AG09319 (cell line): ENCODE measurements around the gene CBX2.

ENCODE experiments used
- DNase-seq: peaks from one replicate; pipeline ENCODE4 v3.0.0-alpha.2; 2010; ENCODE audit warnings: low read depth; ENCODE audit errors: extremely low read depth
- TF ChIP-seq, protein P1 (sequence below): IDR thresholded peaks from 2 replicates; pipeline ENCODE4 v1.5.1; 2011; ENCODE audit warnings: low read depth, mild to moderate bottlenecking, inconsistent platforms, low read length, moderate library complexity

CBX2 gene

DNA sequence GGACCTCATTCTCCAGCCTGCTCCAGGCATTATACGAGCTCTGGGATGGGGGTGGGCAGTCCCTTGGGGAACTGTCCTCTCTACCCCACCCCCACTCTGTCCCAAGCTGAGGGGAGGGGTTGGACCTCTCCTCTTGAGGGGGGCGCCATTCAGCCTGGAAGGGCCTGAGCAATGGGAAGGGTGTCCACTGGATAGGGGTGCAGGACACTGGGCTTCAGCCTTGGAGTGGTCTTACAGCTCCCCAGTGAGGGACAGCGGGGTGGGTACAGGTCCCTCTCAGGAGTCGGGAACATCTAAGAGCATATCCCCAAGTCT is 28.5 kb downstream of the CBX2 start:
- DNase-seq: no peak
- TF ChIP-seq, protein P1, sequence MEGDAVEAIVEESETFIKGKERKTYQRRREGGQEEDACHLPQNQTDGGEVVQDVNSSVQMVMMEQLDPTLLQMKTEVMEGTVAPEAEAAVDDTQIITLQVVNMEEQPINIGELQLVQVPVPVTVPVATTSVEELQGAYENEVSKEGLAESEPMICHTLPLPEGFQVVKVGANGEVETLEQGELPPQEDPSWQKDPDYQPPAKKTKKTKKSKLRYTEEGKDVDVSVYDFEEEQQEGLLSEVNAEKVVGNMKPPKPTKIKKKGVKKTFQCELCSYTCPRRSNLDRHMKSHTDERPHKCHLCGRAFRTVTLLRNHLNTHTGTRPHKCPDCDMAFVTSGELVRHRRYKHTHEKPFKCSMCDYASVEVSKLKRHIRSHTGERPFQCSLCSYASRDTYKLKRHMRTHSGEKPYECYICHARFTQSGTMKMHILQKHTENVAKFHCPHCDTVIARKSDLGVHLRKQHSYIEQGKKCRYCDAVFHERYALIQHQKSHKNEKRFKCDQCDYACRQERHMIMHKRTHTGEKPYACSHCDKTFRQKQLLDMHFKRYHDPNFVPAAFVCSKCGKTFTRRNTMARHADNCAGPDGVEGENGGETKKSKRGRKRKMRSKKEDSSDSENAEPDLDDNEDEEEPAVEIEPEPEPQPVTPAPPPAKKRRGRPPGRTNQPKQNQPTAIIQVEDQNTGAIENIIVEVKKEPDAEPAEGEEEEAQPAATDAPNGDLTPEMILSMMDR: no peak

DNA sequence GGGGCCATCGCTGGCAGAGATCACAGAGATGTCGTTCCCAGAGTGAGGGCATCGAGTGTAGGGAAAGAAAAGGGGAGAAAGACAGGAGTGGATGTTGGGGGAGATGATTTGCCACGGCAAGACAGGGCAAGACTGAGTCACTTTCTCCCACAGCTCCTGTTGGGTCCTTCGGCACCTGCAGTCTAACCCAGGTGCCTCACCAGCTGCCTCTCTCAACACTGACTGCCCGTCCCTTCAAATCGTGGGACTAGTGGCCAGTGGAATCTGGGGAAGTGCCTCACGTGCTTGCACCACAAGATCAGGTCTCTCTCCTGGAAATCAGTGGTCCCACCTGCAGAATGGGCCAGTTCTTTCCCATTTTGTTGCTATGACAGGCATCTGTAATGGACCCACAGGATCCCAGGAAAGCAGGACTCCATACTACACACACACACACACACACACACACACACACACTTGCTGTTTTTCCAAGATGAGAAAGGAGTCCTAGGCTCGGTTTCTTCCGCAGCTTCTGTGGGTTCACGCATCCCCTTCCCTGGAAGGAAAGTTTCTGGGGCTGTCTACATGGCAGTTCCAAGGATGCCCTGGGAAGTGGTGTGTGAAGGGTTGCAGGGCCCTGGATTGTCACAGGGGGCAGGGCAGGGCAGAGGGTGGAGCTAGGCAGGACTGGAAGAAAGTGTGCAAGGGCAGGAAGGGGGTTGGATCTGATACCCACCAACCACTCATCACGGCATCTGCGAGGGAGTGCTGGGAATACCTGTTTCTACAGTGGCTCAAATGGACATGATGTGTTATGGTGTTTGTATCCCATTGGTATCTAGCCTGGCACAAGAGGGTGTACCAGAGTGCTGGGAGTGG is 29.1 kb downstream of the CBX2 start:
- TF ChIP-seq, protein P1: no peak
- no peak for DNase-seq

GRCh38 chr17:79808763-79809529 is 31.0 kb downstream of the CBX2 start:
- no peak for DNase-seq
- TF ChIP-seq, protein P1: peak; percentile 2

- TF ChIP-seq, protein P1: no peak
- DNase-seq: no peak
These were observed 31.7 kb downstream of the CBX2 start for GRCh38 chr17:79809530-79810129.

DNA sequence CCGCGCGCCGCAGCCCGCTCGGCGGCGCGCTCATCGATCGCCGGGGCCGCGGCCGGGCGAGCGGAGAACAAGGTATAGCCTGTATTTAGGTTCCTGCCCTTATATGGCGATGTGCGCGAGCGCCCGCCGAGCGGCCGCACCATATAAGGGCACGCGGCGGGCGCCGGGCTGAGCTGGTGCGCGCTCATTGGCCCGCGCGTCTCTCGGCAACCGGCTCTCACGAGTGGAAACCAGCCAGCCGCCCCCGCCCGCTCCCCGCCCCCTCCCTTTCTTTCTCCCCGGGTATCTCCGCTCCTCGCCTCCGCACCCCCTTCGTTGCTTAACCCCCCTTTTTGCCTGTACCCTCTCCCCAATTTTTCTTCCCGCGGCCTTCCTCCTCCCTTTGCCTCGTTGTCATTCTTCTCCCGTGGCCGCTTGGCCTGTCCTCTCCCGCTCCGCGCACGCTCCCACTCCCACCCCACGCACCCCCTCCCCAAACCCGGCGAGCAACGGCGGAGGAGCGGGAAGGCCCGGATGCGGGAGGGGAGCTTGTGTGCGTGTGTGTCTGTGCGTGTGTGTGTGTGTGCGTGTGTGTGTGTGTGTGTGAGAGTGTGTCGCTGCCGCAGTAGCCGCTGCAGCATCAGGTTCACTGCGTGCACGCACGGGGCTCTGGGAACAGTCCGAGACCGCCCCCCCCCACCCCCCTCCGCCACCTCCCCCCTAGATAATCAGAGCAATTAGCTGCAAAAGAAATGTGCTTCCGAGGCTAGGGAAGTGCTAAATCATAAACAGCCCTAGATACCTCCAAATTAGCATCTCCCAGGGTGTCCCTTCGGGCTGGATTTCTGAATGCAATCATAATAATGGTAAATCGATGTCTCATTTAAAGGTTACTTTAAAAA is 32.4 kb downstream of the CBX2 start:
- no peak for DNase-seq
- TF ChIP-seq, protein P1: no peak

DNA sequence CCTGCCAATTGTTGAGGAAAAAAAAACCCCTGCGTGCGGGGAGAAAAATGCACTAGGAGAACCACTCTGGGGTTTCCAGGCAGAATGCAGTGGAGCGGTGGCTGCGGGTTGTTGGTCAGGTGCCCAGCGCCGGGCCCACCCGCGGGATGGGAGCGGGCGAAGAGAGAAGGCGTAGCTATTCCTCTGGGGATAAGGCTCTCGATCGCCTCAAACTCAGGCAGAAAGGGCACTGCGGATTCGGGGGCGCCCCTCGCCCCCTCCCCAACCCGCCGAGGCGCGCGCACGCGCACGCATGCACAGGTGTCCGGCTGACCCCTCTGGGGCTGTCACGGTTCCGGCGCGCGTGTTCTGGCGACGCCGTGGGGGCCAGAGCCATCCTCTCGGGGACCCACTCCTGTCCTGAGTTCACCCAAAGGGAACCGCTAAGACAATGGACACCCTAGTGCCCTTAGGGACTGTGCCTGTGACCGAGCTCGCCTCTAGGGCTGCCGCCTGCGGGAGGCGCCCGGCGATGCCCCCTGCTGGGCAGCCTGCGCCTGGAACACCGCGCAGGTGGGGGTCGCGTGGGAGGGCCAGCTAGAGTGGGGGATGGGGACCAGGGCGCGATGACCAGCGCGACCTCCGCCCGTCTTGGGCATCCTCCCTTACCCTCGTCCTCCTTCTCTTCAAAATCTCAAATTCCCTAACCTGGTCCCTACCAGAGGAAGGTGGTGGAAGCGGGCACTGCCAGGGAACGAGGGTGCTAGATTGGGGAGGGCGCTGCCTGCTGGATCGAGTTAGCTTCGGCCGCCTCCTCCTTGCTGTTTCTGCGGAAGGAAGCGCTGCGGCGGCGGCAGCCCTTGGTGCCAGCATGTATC is 33.3 kb downstream of the CBX2 start:
- TF ChIP-seq, protein P1: peak; percentile 47
- DNase-seq: no peak
